NCI-H146 (cell line): ENCODE data around the gene DDR2.
A peak's percentile ranks its signal among the peaks of the same experiment; 100 is the strongest.
"Not testable (repeated sequence)": the region's sequence is repeated elsewhere in the genome, so short reads cannot be mapped to it uniquely, and the experiment has no call there.

Experiments used
- DNase-seq: peaks from one replicate; lab custom pipeline; 2025; lab: John Stamatoyannopoulos, UW

Gene DDR2

DNA sequence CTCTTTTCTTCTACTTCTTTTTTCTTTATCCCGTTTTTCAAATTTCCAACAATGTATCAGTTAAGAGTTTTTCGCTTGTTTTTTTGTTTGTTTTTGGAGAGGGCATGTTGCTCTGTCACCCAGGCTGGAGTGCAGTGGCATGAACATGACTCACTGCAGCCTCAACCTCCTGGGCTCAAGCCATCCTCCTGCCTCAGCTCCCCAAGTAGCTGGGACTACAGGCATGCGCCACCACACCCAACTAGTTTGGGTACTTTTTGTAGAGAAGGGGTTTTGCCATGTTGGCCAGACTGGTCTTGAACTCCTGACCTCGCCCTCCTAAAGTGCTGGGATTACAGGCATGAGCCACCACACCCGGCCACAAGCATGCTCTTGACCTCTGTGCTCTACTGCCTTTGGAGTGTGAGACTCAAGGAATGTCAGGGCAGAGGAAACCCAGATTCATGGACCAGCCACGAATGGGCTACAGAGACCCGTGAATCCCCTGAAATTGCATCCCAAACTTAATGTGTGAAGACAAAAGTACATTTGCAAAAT lies 93.1 kb downstream of the DDR2 start:
- no peak for DNase-seq

DNA sequence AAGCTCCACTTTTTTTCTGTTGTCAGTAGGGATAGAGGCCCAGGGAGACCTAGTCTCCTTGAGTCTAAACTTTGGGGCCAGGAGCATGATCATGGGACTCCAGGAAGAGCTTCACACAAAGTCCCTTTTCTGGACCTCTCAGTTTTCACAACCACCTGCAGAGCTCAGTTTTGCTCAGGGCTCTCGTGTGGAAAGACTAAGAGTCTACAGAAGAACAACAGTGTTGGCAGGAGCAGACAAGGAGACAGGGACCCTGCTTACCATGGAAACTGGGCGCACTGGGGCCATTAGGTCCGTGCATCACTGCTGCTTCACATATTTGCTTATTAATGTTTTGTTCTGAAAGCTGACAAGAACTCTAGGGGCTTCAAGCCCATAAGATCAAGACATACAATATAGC lies 94.3 kb downstream of the DDR2 start:
- DNase-seq, result peak; percentile 7

DNA sequence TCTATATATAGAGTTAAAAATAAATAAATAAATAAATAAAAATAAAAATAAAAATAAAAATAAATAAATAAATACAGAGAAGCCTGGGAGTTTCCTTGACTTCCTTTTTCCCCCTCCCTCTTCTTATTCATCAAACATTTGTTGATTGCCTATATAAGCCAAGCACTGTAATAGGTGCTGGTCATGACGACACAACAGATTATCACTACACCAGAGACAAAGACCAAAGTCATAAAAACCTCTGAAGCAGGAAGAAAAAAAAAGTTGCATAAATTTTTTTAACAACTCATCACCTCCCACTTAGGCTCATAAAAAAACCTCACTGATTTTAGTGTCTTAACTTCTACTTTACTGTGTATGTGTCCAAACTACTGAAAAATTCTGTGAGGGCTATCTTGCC lies 95.2 kb downstream of the DDR2 start:
- DNase-seq, result not testable (repeated sequence)

DNA sequence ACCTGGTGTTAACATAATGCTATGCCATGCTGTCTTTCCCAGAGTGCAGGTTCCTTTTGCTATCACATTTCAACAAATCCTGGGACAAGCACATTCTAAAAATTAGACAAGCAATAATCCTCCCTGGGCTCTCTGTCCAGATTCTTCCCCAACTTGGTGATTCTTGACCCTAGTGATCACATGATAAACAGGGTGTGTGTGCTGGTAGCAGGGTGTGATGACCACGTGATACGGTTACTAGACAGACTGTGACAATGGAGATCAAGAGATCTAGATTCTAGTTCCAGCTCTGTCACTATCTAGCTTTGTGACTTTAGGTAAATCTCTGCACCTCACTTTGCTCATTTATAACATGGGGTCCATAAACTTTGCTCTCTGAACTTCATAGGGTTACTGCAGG lies 96.3 kb downstream of the DDR2 start:
- DNase-seq, result no peak

DNA sequence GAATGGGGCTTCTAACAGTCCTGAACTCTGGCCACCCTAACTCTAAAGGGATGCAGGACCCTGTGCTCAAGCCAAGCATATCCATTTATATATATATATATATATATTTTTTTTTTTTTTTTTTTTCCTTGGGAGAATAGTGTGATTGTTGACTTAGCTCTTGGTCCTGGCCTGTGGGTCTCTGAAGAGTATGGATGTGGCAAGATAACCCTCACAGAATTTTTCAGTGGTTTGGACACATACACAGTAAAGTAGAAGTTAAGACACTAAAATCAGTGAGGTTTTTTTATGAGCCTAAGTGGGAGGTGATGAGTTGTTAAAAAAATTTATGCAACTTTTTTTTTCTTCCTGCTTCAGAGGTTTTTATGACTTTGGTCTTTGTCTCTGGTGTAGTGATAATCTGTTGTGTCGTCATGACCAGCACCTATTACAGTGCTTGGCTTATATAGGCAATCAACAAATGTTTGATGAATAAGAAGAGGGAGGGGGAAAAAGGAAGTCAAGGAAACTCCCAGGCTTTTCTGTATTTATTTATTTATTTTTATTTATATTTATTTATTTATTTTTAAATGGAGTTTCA lies 97.0 kb downstream of the DDR2 start:
- DNase-seq, result not testable (repeated sequence)

GRCh38 chr1:162732094-162732493 lies 99.8 kb downstream of the DDR2 start:
- no peak for DNase-seq

DNA sequence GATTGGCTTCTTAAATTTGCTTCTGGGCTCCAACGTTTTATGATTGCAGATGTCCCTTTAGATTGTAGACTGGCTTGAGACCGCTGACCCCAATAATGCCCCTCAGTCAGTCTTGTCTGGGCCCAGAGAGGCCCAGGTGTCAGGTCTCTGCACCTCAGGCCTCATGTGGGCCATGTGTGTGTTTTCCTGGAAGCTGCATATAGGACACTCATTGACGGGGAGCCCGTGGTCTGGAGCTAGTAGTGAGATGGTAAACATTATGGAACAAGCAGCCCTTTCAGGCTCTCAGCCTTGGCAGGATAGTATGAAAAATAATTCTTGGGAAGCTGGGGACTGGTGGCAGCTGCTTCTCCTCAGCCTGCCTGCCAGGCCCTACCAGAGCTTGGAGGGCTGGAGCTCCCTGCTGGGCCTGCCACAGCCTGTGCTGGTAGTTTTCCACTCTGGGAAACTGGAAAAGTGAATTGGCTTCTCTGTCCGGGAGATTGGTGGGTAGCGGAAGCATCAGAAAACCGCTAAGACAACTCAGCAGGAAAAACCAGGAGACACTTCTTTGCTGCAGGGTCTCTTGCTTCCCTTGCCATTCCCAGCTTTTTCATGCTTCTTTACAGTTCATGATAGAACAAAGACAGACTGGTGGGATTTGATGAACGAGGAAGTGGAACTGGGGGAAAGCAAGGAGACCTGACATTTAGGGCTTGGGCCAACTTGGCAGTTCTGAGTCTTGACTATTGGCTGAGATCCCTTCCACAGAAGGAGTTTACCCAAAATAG lies 100.5 kb downstream of the DDR2 start:
- DNase-seq, result no peak

GRCh38 chr1:162733336-162733590 lies 101.0 kb downstream of the DDR2 start:
- DNase-seq, result no peak

DNA sequence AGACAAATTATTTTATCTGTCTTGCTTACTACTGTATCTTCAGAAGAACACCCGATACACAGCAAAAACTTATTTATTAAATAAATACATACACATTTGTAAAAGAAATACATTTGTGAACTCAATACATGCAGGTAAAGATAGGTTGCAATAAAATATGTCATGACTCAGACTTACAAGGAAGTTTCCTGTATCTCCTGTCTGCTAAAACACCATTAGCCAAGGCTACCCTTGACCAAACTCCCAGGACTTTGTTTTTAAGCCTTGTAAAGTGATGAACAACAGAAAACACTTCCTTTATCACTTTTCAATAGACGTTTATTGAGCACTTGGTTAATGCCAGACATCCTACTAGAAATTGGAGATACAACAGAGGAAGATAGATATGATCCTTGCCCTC lies 101.8 kb downstream of the DDR2 start:
- DNase-seq, result no peak

GRCh38 chr1:162736184-162736583 lies 103.9 kb downstream of the DDR2 start:
- no peak for DNase-seq

DNA sequence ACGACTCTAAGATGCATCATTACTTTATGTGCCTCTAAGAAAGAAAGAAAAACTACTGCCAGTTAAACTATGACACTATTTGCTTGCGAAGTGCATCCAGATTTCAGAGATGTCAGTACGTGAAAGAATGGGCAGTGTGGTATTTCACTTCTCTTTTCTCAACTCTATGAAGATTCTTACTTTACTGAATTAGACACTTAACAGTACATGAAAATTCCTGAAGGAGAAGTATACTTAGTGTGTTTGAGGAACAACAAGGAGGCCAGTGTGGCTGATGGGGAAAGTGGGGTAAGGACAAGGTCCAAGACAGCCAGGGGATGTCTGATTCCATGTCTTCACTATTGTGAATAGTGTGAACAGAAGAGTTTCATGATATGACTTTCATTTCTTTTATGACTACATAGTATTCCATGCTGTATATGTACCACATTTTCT lies 104.4 kb downstream of the DDR2 start:
- no peak for DNase-seq

GRCh38 chr1:162740755-162741154 lies 108.5 kb downstream of the DDR2 start:
- DNase-seq, result no peak

- no peak for DNase-seq
Measured at GRCh38 chr1:162741574-162741973, 109.3 kb downstream of the DDR2 start.

DNA sequence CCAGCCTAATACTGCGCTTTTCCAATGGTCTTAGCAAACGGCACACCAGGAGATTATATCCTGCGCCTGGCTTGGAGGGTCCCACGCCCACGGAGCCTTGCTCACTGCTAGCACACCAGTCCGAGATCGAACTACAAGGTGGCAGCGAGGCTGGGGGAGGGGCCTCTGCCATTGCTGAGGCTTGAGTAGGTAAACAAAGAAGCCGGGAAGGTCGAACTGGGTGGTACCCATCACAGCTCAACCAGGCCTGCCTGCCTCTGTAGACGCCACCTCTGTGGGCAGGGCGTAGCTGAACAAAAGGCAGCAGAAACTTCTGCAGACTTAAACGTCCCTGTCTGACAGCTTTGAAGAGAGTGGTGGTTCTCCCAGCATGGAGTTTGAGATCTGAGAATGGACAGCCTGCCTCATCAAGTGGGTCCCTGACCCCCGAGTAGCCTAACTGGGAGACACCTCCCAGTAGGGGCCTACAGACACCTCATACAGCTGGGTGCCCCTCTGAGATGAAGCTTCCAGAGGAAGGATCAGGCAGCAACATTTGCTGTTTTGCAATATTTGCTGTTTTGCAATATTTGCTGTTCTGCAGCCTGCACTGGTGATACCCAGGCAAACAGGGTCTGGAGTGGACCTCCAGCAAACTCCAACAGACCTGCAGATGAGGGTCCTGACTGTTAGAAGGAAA lies 114.1 kb downstream of the DDR2 start:
- not testable (repeated sequence) for DNase-seq

- no peak for DNase-seq
Measured at GRCh38 chr1:162753001-162753658, 120.9 kb downstream of the DDR2 start.

- DNase-seq, result no peak
Measured at GRCh38 chr1:162753998-162754585, 121.8 kb downstream of the DDR2 start.

GRCh38 chr1:162755306-162755705 lies 123.0 kb downstream of the DDR2 start:
- no peak for DNase-seq

GRCh38 chr1:162756523-162756922 lies 124.3 kb downstream of the DDR2 start:
- DNase-seq, result no peak

DNA sequence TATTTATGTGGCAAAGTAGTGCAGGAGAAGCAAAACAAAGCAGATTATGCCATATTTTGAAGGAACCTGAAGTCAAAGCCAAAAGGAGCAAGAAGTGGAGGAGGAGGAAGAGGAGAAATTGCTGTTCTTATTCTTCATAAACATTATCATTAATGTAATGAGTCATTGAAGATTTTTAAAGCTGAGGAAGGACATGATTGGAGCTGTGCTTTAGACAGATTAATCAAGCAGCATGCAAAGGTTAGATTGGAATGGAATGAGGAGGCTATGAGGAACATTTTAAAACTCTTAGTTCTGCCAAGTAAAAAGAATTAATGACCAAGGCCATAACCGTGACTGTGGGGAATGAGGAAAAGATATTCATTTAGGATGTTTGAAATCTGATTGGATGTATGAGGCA lies 125.2 kb downstream of the DDR2 start:
- no peak for DNase-seq

DNA sequence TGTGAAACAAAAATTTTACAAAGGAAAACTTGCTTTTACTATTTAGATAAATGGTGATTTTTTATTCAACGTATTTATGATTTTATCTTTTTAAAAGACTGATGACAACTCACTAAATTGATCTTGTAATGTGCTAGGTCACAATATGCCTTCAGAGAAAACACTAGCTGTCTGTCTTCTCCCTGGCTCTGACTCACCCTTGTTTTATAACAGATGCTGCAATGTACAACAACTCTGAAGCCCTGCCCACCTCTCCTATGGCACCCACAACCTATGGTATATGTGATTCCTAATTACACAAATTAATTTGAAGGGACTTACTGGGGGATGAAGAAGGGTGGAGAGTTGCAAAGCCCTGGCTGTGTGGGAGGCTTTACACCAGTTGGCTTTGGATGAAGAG lies 133.5 kb downstream of the DDR2 start:
- no peak for DNase-seq

DNA sequence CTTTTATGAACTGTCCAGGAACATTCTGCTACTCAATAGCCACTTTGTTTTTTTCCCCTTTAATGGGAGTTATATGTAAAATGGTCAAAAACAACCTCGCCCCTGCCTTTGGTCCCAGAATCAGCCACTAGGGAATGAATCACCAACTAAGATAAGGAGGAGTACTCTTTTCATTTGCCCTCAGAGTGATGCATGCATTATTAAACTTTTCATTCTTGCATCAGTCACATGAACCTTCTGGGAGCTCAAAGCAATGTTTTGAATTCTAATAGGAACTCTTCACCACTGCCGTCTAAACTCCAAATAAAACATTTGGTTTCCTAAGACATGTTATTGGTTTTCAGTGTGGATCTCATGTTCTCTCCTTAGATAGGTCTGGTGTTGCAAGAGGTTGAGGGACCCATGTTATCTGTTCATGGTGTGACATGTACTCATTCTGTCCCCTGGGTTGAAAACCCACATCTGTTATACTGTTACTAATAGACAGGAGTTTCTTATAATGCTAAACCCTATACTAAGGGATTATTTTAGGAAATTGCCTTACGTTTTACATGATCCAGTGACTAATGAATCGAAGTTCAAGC lies 140.4 kb downstream of the DDR2 start:
- no peak for DNase-seq

DNA sequence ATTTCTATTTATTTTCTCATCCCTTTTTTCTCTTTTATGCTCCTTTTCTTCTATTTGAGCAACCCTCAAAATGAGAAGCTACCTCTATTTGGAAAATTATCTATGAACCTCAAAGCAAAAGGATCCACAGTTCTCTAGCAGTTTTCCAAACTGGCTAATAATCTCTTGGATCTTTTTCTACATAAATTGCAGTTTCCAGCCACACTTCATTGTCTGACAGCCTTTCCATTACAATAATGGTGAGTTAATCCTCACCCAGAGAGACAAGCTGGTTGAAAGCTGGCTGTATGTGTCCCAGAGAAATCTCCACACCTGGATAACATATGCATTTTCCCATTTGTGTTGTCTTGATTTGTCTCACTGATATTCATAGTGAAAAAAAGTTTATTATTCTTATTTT lies 141.7 kb downstream of the DDR2 start:
- no peak for DNase-seq
